GM19452 (cell line): Measurements from ENCODE around the gene LETM1.

Experiments
- ATAC-seq: cut with Tn5 transposase; IDR thresholded peaks from one replicate; pipeline ENCODE4 v1.9.1; 2021; ENCODE audit not compliant: unreplicated experiment

The LETM1 gene

GRCh38 chr4:1783015-1783414, 72.9 kb downstream of the LETM1 start:
- no peak for ATAC-seq

- no peak for ATAC-seq
These were observed 75.5 kb downstream of the LETM1 start for GRCh38 chr4:1780435-1780834.

GRCh38 chr4:1779588-1780382, 76.2 kb downstream of the LETM1 start:
- no peak for ATAC-seq

- ATAC-seq: no peak
These were observed 77.1 kb downstream of the LETM1 start for GRCh38 chr4:1778642-1779392.

- no peak for ATAC-seq
These were observed 77.9 kb downstream of the LETM1 start for GRCh38 chr4:1777822-1778641.

- ATAC-seq: no peak
These were observed 79.3 kb downstream of the LETM1 start for GRCh38 chr4:1776521-1777161.

- no peak for ATAC-seq
These were observed 80.0 kb downstream of the LETM1 start for GRCh38 chr4:1775731-1776500.

GRCh38 chr4:1773754-1774153, 82.2 kb downstream of the LETM1 start:
- no peak for ATAC-seq

GRCh38 chr4:1772853-1773538, 83.0 kb downstream of the LETM1 start:
- ATAC-seq: no peak

- ATAC-seq: no peak
These were observed 84.2 kb downstream of the LETM1 start for GRCh38 chr4:1771555-1772305.

- ATAC-seq: no peak
These were observed 85.1 kb downstream of the LETM1 start for GRCh38 chr4:1770791-1771231.

GRCh38 chr4:1770245-1770644, 85.7 kb downstream of the LETM1 start:
- no peak for ATAC-seq

GRCh38 chr4:1769692-1770091, 86.3 kb downstream of the LETM1 start:
- ATAC-seq: no peak

GRCh38 chr4:1768367-1769034, 87.5 kb downstream of the LETM1 start:
- no peak for ATAC-seq

GRCh38 chr4:1767770-1768366, 88.1 kb downstream of the LETM1 start:
- ATAC-seq: no peak

- ATAC-seq: no peak
These were observed 88.7 kb downstream of the LETM1 start for GRCh38 chr4:1767061-1767769.
